VCaP (cell line): ENCODE measurements around the gene GPR33.
A peak's percentile ranks its signal among the peaks of the same experiment; 100 is the strongest.

Experiments
- H3K27ac ChIP-seq: fragments of 450-650 bp; 2 replicates; pipeline ENCODE4 v1.5.1; 2017
- CTCF ChIP-seq: fragments of 450-650 bp; conservative IDR thresholded peaks from 2 replicates; pipeline ENCODE4 v1.5.1; 2017; ENCODE audit warnings: mild to moderate bottlenecking, moderate library complexity

Gene GPR33

GRCh38 chr14:31510222-31510621 lies 22.4 kb upstream of the GPR33 start:
- no peak overlapping the region for H3K27ac ChIP-seq
- peak; percentile 73 for TF ChIP-seq CTCF

GRCh38 chr14:31508135-31508534 lies 20.3 kb upstream of the GPR33 start:
- no peak for TF ChIP-seq CTCF
- H3K27ac ChIP-seq = no peak overlapping the region

- no peak for TF ChIP-seq CTCF
- H3K27ac ChIP-seq = no peak overlapping the region
Measured at GRCh38 chr14:31505411-31505810, 17.6 kb upstream of the GPR33 start.

GRCh38 chr14:31501870-31502269 lies 14.0 kb upstream of the GPR33 start:
- no peak for TF ChIP-seq CTCF
- H3K27ac ChIP-seq = no peak overlapping the region

GRCh38 chr14:31492759-31493498 lies 5.1 kb upstream of the GPR33 start:
- TF ChIP-seq CTCF = no peak
- H3K27ac ChIP-seq = no peak overlapping the region

- TF ChIP-seq CTCF = no peak
- no peak overlapping the region for H3K27ac ChIP-seq
Measured at GRCh38 chr14:31489691-31490090, 1.9 kb upstream of the GPR33 start.

GRCh38 chr14:31486764-31487163 lies 1.1 kb downstream of the GPR33 start:
- no peak overlapping the region for H3K27ac ChIP-seq
- TF ChIP-seq CTCF = no peak
